Frontal cortex (tissue), 4 donors: Measurements from ENCODE around the gene ABR. TPM values are rescaled to one million over a fixed set of nuclear protein-coding genes. Genes with fewer than 3 reads are reported as not detected.
"Not testable (repeated sequence)": the region's sequence is repeated elsewhere in the genome, so short reads cannot be mapped to it uniquely, and the experiment has no call there.

Experiments
- DNase-seq, 2 donors: peaks; one replicate each; pipeline ENCODE4 v3.0.0; 2012; ENCODE audit warnings: low spot score in 2 of 2
- FAIRE-seq: peaks from 2 replicates; lab custom pipeline; 2012; peaks lifted over from hg19 to GRCh38; lab: Jason Lieb, UNC
- total RNA-seq: library from RNA; depleted of rRNA; stranded (reverse); fragments of >200 nt; gene quantifications from one replicate; pipeline ENCODE4 v1.2.3, GENCODE V29; 2014
- donor health status: control.
- donor health status: control.
- donor health status: control.

The ABR gene
- total RNA-seq, 1 donor from 2014 or later, result 123 TPM

GRCh38 chr17:1058423-1059130, 121.2 kb downstream of the ABR start:
- DNase-seq (no peak), FAIRE-seq (no peak)

- DNase-seq (no peak), FAIRE-seq (no peak)
Measured at GRCh38 chr17:1056761-1057160, 123.0 kb downstream of the ABR start.

DNA sequence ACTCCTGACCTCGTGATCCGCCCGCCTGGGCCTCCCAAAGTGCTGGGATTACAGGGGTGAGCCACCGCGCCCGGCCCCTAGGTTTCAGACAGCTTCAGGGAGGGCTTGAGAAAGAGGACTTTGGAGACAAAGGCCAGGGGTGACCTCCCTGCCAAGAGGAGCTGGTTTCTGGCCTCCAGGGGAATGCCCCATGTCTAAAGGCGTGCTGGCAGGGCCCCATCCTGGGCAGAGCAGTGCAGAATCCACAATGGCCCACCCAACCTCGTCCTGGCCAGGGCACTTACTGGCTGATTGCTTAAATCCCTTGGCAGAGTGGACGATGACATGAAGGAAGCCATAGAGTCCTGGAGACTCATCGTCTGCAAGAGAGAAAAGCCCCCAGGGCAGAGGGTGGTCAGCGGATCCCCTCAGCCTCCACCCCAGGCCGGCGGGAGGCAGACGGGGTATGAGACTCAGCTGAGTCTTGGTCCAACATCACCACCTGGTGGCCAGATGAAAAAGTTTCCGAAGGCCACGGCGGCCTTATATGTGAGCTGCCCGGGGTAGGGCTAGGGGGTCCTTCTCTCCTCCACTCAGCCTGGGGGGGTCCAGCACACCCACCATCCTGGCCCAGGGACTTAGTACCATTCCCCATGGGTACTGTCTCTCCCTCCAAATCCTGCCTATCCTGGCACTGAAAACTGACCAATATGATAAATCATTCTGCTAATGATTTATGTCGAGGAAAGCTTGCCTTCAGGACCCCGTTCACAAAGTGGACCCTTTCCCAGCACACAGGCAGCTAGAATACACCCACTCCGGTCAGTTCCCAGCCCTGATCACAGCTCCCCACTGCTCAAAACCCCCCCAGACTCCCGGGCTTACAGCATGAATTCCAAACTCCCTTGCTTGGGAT, 123.8 kb downstream of the ABR start:
- FAIRE-seq (no peak), DNase-seq (peak; percentile 73 to 85)

- no peak for DNase-seq
- no peak for FAIRE-seq
Measured at GRCh38 chr17:1055231-1055630, 124.5 kb downstream of the ABR start.

DNA sequence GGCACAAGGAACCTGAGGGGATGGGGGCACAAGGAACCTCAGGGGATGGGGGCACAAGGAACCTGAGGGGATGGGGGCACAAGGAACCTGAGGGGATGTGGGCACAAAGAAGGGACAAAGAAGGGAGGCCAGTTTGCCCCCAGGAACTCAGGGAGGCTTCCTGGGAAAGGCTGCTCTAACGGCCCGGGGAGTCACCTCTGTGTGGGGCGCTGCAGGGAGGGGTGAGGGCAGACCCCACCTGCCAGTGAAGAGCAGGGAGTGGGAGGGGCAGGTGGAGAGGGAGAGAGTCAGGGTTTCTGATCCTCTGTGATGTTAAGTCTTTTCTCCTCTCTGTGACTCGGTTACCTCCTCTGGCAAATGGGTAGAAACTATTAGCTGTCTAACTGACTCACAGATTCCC, 125.1 kb downstream of the ABR start:
- DNase-seq (no peak), FAIRE-seq (no peak)

DNA sequence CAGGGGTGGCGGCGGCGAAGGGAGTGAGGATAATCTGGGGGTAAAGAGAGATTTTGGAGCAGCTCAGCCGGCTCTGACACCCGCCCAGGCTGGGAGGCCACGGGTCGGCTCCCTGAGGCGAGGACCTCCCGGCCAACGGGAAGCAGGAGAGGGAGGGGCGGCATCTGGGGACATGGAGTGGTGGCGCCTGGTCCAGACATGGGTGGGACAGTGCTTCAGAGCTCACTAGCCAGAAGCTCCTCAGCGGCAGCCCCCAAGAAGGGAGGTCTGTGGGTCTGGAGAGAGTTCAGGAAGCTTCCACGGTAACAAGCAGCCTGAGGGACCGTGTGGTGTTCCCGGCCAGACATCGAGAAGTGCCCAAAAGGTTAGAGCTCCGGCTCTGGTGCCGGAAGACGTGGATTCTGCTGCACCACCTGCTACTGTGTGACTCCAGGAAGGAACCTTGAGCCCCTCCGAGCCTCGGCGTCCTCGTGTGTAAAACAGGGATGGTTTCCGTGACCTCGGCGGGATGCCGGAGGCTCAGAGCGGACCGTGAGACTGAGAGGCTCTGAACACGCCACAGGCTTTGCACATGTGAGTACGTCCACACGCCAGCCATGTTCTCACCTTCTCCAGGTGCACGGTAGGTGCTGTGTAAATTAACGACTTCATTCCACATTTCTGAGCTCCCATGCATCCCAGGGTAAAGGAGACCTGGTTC, 126.0 kb downstream of the ABR start:
- no peak for DNase-seq
- FAIRE-seq, result no peak

DNA sequence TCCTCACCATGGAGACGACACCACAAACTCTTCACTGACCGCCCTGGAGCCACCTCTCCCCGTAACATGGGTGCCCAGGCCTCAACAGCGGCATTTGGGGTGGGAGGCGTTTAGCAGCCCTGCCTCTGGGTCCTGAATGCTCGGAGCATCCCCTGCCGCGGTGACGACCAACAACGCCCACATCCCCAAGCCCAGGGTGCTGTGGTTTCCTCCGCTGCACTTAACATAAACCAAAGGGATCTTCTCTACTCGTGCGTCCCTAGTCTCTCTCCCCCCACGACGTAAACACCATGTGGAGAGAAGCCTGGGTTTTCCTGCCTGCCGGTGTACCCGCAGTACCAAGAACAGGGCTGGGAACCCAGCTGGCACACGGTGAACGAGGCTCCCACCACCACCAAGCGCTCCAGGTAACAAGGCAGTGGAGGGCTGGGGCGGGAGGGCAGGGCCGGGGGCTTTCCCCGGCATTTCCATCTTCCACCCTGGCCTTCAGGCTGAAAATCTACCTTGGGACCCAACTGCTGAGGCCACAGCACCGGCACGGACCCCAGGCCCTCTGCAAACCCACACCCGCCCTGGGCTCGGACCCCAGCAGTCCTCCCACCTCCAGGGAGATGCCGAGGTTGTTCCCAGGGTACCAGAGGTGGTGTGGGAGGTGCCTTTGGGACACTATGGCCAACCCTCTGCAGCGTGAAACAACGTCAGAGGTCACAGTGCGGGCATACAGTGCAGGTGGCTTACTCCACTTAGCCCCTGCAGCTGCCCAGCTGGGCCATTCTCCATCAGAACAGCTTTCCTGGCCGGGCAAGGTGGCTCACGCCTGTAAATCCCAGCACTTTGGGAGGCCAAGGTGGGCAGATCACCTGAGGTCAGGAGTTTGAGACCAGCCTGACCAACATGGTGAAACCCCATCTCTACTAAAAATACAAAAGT, 128.5 kb downstream of the ABR start:
- no peak for DNase-seq
- no peak for FAIRE-seq

DNA sequence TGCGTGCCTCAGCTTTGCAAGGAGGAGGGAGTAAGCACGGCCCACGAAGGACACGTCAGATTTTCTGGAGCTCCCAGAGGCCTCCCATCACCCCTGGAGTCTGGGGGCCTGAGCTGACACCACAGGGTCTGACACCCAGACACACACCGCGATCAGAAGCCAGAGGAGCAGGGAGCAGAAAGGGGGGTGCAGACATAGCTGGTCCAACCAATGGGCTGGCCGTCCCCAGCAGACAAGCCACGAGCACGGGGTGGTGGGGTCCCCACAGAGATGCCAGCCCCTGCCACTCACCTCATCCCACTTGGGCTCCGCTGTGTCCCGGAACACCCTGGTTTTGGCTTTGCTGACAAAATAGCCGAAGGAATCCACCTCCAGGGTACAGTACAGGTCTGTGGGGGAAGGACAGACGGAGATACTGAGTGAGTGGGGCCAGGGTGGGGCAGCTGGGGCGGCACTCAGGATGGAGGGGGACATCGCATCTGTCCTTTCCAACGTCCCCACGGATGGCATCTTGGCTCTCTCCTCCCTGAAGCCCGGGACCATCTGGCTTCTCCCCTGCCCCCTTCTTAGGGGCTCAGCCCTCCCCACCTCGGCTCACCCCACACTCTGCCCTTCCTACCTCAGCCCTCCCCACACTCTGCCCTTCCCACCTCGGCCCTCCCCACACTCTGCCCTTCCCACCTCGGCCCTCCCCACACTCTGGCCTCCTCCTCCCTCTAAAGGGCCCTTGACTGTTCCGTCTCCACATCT, 129.4 kb downstream of the ABR start:
- DNase-seq (no peak), FAIRE-seq (no peak)

- FAIRE-seq, result no peak
- no peak for DNase-seq
Measured at GRCh38 chr17:1049446-1050225, 130.1 kb downstream of the ABR start.

GRCh38 chr17:1048516-1049115, 131.2 kb downstream of the ABR start:
- not testable (repeated sequence) for FAIRE-seq, DNase-seq

DNA sequence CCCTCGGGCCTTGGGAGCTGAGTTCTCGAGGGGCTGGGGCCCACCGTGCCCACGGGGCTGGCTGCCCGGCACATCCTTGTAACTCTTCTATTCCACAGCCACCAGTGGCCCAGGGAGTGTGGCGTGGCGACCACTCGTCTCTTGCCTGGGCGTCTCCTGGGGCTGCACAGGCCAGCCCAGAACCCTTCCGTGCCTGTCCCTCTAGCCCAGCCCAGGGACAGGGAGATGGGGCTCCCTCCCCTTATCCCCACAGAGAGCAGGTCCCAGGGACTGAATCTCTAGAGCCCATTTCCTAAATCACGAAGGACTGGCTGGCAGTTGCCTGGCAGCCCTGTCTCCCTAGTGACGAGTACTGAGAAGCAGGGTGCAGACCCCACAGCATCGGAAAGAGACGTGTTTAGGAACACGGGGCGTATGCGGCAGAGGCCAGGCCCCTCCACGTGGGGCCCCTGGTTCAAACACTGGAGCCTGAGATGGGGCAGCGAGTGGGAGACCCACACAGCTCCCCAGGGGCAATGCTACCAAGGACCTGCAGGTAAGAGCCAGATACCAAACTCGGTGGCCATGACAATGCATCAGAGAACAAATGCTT, 131.8 kb downstream of the ABR start:
- no peak for FAIRE-seq

GRCh38 chr17:1047177-1047878, 132.5 kb downstream of the ABR start:
- DNase-seq, result no peak

More for the DNA sequence above, 131.8 kb downstream of the ABR start:
- DNase-seq, result no peak

DNA sequence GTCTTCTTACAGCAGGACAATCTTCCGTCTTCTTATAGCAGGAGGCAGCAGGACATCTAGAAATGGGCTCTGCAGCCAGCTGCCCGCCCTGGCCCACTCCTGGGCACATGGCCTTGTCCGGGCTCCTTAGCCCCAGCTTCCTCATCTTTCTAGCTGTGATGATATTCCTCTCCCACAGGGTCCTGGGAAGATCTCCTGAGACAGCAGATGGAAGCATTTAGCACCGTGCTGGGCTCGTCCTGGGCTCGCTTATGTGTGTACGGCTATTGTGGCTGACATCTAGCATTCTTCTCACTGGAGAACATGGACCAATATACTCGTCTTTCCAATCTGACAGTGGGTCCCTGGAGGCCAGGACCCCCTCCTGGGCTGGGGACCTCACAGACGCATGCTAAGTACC, 134.3 kb downstream of the ABR start:
- DNase-seq (no peak), FAIRE-seq (no peak)

More at GRCh38 chr17:1047177-1047878, 132.5 kb downstream of the ABR start:
- no peak for FAIRE-seq

GRCh38 chr17:1044387-1045009, 135.3 kb downstream of the ABR start:
- not testable (repeated sequence) for DNase-seq, FAIRE-seq

DNA sequence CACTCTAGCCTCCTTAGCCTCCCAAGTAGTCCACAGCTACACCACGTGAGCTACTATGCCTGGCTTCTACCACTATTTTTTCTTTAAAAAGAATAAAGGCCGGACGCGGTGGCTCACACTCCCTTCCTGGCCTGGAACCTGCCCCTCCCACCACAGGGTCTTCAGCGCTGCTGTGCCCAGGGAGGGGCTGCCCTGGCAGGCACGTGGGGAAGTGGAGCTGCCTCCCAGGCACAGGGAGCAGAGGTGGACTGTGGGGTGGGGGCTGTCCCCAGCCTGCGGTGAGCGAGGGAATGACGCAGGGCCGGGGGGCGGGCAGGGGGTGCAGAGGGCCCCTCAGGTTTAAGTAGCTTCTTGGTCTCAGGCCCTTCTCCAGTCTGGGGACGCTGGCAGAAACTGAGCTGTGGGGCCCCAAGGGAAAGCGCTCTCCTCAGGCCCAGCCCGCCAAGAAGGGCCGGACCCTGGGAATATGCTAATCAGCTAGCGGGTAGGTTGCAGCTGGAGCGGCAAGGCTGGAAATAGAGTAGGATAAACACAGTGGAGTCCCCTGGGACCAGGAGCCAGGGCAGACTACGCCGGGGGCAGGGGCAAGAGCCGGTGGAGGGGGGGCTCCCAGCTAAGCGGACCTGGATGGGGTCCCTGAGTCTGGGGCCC, 136.1 kb downstream of the ABR start:
- no peak for DNase-seq
- no peak for FAIRE-seq

- DNase-seq (no peak), FAIRE-seq (no peak)
Measured at GRCh38 chr17:1042486-1042885, 137.3 kb downstream of the ABR start.
